ENCODE measurements around the gene BEX2. TPM values are rescaled to one million over a fixed set of nuclear protein-coding genes. Genes with fewer than 3 reads are reported as not detected.

The BEX2 gene
- total and polyA plus RNA-seq, 10 of the 15 experiments (the other 5 are each of a cell fraction or from before 2014, with no cell fraction given), result 0.33 to 2.8 (median 0.85) TPM

DNA sequence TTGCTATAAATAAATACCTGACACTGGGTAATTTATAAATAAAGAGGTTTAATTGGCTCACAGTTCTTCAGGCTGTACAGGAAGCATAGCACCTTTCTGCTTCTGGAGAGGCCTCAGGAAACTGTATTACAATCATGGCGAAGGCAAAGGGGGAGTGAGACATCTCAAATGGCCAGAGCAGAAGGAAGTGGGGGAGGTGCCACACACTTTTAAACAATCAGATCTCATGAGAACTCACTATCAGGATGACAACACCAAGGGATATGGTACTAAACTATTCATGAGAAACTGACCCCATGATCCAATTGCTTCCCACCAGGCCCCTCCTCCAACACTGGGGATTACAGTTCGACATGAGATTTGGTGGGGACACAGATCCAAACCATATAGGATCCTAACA, 33.8 kb upstream of the BEX2 start:
- Histone ChIP-seq H3K27me3 (replicated peaks in 1 of 2; ENCODE audit: control insufficient read depth in 2 of 2, insufficient read depth in 2 of 2, low read length in 1 of 2) (no peaks in the 10 kb centered on the region; a peak in 1 of 4 replicates), H3K9me3 (replicated peaks; ENCODE audit: control insufficient read depth, insufficient read depth, low read length) (no peaks in the 10 kb centered on the region), H3K9ac (ENCODE audit: control insufficient read depth, insufficient read depth, low read length) (no peak overlapping the region), H3K79me2 (ENCODE audit: control insufficient read depth, insufficient read depth, low read length) (no peaks in the 10 kb centered on the region), H3K27ac (ENCODE audit: control insufficient read depth, insufficient read depth) (no peak overlapping the region), H2AFZ (ENCODE audit: control insufficient read depth, low read depth, low read length) (no peak overlapping the region), H4K20me1 (ENCODE audit: control insufficient read depth, insufficient read depth) (no peaks in the 10 kb centered on the region), H3K36me3 (ENCODE audit: control insufficient read depth in 2 of 2, insufficient read depth in 2 of 2, low read length in 1 of 2) (no peaks in the 10 kb centered on the region), H3K4me1 (ENCODE audit: control insufficient read depth, insufficient read depth, low read length) (no peaks in the 10 kb centered on the region), H3K4me3 (no peak overlapping the region), H3K4me2 (ENCODE audit: control insufficient read depth, insufficient read depth) (no peak overlapping the region)
- SMC1A ChIA-PET (ENCODE audit: uncharacterized antibody, unreplicated experiment), result no interaction called here
- intact Hi-C loops (cut with micrococcal nuclease; ENCODE audit: unreplicated experiment), result loop anchor here (10.0 kb wide), 1 partner anchor 470 kb away; no protein-coding TSS in a partner anchor
- RAD21 ChIA-PET (ENCODE audit: unreplicated experiment), result no interaction called here
- no TSS peak for BruUV-seq (replicated peaks)
- TF ChIP-seq CBX5 (IDR thresholded peaks at IDR 0.05; ENCODE audit: low read depth) (no peak), NFYB (IDR thresholded peaks at IDR 0.05; ENCODE audit: insufficient read depth, low read depth, low read length) (no peak), GATAD2B (conservative IDR thresholded peaks at IDR 0.05; ENCODE audit: low read depth) (no peak), RAD21 (IDR thresholded peaks at IDR 0.05; ENCODE audit: insufficient read depth, low read depth, low read length) (no peak), CUX1 (IDR thresholded peaks at IDR 0.05; ENCODE audit: insufficient replicate concordance, low read depth, low read length) (no peak), RB1 (IDR thresholded peaks at IDR 0.05; ENCODE audit: borderline replicate concordance) (no peak), JUND (IDR thresholded peaks at IDR 0.05; ENCODE audit: low read depth, low read length) (no peak), HDAC2 (IDR thresholded peaks at IDR 0.05) (no peak), MTA3 (IDR thresholded peaks at IDR 0.05; ENCODE audit: borderline replicate concordance, low read length) (no peak), RELA (IDR thresholded peaks at IDR 0.05; ENCODE audit: borderline replicate concordance, partially characterized antibody) (no peak), SPI1 (IDR thresholded peaks at IDR 0.05; ENCODE audit: borderline replicate concordance, insufficient read depth, low read depth, low read length) (no peak)
- TF ChIP-seq, protein P1, sequence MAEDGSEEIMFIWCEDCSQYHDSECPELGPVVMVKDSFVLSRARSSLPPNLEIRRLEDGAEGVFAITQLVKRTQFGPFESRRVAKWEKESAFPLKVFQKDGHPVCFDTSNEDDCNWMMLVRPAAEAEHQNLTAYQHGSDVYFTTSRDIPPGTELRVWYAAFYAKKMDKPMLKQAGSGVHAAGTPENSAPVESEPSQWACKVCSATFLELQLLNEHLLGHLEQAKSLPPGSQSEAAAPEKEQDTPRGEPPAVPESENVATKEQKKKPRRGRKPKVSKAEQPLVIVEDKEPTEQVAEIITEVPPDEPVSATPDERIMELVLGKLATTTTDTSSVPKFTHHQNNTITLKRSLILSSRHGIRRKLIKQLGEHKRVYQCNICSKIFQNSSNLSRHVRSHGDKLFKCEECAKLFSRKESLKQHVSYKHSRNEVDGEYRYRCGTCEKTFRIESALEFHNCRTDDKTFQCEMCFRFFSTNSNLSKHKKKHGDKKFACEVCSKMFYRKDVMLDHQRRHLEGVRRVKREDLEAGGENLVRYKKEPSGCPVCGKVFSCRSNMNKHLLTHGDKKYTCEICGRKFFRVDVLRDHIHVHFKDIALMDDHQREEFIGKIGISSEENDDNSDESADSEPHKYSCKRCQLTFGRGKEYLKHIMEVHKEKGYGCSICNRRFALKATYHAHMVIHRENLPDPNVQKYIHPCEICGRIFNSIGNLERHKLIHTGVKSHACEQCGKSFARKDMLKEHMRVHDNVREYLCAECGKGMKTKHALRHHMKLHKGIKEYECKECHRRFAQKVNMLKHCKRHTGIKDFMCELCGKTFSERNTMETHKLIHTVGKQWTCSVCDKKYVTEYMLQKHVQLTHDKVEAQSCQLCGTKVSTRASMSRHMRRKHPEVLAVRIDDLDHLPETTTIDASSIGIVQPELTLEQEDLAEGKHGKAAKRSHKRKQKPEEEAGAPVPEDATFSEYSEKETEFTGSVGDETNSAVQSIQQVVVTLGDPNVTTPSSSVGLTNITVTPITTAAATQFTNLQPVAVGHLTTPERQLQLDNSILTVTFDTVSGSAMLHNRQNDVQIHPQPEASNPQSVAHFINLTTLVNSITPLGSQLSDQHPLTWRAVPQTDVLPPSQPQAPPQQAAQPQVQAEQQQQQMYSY (CRISPR knock-in tag; IDR thresholded peaks at IDR 0.05), result no peak
- POLR2A ChIA-PET, result no interaction called here
- ATAC-seq (no peak), DNase-seq (ENCODE audit: low read depth, low spot score) (no peak), FAIRE-seq (no peak)
- in situ Hi-C loops (cut with MboI), result loop anchor here (10.0 kb wide), 1 partner anchor 120 kb away; no protein-coding TSS in a partner anchor
- 0% methylated on average over 2 of the region's 2 CpGs for WGBS (ENCODE audit: insufficient coverage, insufficient replicate concordance, low lambda C conversion rate, missing lambda C conversion rate)
- CTCF ChIA-PET, result no interaction called here
